B cell (primary cell): ENCODE data around the gene SLC24A3.

ENCODE experiments used
- CTCF ChIP-seq: fragments of 200-600 bp; IDR thresholded peaks from one replicate; pipeline ENCODE4 v1.8.0; 2022; ENCODE audit warnings: antibody characterized with exemption, mild to moderate bottlenecking
- EZH2 ChIP-seq: IDR thresholded peaks from 2 replicates; pipeline ENCODE4 v1.6.1; 2012; ENCODE audit warnings: borderline replicate concordance, low read depth, mild to moderate bottlenecking, moderate library complexity, low read length; ENCODE audit not compliant: insufficient read depth, poor library complexity, severe bottlenecking

DNA sequence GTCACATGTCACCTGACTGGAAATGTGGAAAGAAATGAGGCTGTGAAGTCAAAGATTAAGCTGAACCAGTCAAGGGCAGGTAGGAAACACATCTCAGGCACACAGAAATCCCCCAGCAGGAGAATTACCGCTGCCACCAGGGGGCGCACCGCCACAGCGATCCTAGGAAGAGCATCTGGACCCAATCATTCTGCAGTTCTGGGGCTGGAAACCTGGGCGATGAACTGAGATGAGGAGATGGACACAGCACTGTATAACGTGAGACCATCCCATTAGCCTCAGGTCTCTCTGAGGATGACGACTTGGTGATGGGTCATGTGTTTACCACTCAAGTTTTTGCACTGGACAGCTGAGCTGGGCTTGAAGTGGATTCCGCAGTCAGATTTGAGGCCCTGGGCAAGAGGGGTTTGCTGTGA is 6.5 kb upstream of the SLC24A3 start:
- TF ChIP-seq CTCF (peak; percentile 95), EZH2 (no peak)
